ENCODE data around the gene MADD.
A peak's percentile ranks its signal among the peaks of the same experiment; 100 is the strongest.

MADD gene

DNA sequence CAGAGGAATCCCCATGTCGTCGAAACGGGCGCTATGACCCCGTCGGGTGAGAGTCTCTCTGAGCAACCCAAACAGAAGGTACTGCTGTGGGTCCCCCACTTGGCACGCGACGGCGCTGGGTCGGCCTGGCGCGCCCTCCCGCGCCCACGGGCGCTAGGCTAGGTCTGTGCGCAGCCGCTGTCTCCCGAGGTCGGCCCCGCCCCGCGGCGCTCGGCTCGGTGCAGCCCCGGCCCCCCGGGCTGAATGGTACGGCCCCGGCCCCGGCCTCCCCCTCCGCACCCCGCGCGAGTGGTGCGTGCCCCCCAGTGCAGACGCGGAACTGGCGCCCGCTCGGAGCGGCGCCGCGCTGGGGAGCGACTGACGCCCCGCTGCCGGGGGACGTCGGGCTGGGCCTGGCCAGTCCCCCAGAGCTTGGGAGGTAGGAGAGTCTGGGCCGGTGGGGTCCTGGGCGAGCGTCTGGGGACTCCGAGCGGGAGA lies at the start of gene MADD:
MADD (plus strand) TSS at position 305 of the 477 bp plus-strand sequence.
- peak in 57 of 58 donors; percentile 36 to 96 (median 87) for DNase-seq

- DNase-seq = no peak
Observed at GRCh38 chr11:47220401-47220821, 49.5 kb upstream of the MADD start.

GRCh38 chr11:47222696-47223095 lies 47.2 kb upstream of the MADD start:
- DNase-seq = no peak

DNA sequence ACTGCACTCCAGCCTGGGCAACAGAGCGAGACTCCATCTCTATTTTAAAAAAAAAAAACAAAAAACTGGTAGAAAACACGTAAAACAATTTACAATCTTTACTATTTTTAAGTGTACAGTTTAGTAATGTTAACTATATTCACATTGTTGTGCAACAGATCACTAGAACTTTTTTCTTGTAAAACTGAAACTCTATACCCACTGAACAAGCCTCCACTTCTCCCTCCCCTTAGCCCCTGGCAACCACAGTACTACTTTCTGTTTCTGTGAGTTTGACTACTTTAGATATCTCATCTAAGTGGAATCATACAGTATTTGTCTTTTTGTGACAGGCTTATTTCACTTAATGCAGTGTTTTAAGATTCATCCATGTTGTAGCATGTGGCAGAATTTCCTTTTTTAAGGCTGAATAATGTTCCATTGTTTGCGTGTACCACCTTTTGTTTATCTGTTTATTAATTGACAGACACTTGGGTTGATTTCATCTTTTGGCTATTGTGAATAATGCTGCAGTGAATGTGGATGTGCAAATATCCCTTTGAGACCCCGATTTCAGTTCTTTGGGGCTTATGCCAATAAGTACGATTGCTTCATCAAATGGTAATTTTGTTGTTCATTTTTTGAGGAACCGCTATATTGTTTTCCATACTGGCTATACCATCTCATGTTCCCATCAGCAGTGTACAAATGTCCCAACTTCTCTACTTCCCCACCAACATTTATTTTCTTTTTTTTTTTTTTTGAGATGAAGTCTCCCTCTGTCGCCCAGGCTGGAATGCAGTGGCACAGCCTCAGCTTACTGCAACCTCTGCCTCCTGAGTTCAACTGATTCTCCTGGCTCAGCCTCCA lies 44.2 kb upstream of the MADD start:
- no peak for DNase-seq

- DNase-seq = no peak
Observed at GRCh38 chr11:47229161-47229560, 40.8 kb upstream of the MADD start.

DNA sequence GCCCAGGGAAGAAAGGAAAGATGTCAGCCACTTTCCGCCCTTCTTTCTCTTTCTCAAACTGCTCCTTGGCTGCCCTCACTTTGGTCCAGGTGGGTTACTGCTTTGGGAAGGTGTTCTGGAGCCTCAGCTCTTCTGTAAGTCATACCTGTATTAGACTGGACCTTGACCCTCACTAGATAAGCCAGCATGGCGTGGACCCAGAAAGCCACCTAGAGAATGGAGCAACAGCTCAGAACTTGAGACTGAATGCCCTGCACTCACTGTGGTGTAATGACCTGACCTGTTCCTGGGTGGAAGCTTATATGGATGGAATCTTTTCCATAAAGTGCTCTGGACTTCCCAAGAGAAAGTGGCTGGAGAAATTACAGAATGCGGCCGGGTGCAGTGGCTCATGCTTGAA lies 36.9 kb upstream of the MADD start:
- no peak for DNase-seq

GRCh38 chr11:47233989-47234668 lies 35.8 kb upstream of the MADD start:
- peak in 7 of 58 donors; percentile 3 to 35 (median 12) for DNase-seq

DNA sequence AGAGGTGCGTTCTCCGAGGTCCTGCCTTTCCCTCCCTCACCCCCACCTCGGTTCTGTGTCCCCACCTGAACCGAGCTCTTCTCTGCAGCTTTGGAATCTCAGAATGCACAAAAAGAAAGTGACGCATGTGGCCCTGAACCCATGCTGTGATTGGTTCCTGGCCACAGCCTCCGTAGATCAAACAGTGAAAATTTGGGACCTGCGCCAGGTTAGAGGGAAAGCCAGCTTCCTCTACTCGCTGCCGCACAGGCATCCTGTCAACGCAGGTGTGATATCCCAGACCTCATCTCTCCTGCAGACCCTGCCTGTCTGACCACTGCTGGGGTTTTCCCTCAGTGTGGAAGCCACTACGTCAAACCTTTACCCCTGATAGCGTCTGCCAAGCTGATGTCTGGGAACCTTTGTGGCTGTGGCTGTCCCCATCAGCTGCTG lies 35.2 kb upstream of the MADD start:
- DNase-seq = peak in 3 of 58 donors; percentile 10 to 36 (median 16)

DNA sequence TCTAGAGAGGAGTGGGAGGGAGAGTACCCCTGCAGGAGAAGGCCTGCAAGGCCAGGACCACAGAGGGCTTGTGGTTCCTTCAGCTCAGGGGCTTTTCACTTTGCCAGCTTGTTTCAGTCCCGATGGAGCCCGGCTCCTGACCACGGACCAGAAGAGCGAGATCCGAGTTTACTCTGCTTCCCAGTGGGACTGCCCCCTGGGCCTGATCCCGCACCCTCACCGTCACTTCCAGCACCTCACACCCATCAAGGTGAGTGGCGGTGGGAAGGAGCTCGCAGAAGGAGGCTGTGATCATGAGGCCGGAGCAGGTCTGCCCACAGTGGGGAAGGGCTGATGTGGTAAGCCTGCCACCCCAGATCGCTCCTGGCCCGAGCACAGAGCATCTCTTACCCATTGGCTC lies 34.8 kb upstream of the MADD start:
- no peak for DNase-seq

- peak in 1 of 58 donors; percentile 8 for DNase-seq
Observed at GRCh38 chr11:47236482-47236881, 33.5 kb upstream of the MADD start.

- no peak for DNase-seq
Observed at GRCh38 chr11:47239852-47240251, 30.1 kb upstream of the MADD start.

GRCh38 chr11:47241841-47242301 lies 28.1 kb upstream of the MADD start:
- no peak for DNase-seq

- DNase-seq = no peak
Observed at GRCh38 chr11:47242596-47243192, 27.2 kb upstream of the MADD start.

GRCh38 chr11:47243454-47243853 lies 26.5 kb upstream of the MADD start:
- DNase-seq = no peak

GRCh38 chr11:47244448-47245350 lies 25.2 kb upstream of the MADD start:
- peak in 2 of 58 donors; percentile 4 to 6 for DNase-seq

DNA sequence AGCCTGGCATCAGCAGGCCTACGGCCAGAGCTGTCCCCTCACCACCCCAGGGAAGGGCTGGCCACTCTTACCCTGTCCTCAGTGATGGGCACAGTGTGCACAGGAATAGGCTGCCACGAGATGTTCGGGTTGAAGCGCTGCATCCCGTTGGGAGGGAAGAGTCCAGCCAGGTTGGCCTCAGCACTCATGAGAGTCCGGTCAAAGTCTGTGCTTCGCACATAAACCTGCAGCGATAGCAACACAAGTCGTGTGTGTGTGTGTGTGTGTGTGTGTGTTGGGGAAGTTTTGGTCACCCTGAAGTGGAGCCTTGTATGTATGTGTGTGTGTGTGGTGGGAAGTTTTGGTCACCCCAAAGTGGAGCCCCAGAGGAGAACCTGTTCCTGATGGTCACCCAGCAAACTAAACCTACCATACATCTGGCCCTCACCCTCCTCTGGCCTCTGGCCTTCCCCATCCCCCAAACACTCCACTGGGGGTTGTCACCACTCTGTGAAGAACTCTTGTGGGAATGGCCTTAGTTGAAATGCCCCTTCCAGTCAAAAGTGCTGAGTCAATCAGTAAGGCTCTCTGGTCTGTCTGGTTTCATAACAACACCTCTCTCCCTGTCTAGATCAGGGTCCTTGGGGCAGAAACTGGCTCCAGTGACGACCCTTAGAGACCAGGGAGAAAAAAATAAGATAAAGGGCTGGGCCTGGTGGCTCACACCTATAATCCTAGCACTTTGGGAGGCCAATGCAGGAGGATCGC lies 24.1 kb upstream of the MADD start:
- no peak for DNase-seq

- DNase-seq = no peak
Observed at GRCh38 chr11:47247502-47247901, 22.4 kb upstream of the MADD start.

- DNase-seq = no peak
Observed at GRCh38 chr11:47248304-47248663, 21.6 kb upstream of the MADD start.

- DNase-seq = peak; percentile 61 to 94 (median 85)
Observed at GRCh38 chr11:47248664-47249377, 21.1 kb upstream of the MADD start, which contains the start of gene ACP2. ACP2 (minus strand) TSS chr11:47248814; CDS start chr11:47248789, 25 bp downstream.
